GM18498 (cell line): ENCODE data around the gene MEG3.

Experiments used
- ATAC-seq: cut with Tn5 transposase; IDR thresholded peaks from one replicate; pipeline ENCODE4 v1.9.1; 2021; ENCODE audit warnings: mild to moderate bottlenecking, moderate library complexity; ENCODE audit not compliant: unreplicated experiment

Gene MEG3

GRCh38 chr14:100893228-100893601, 67.3 kb downstream of the MEG3 start:
- no peak for ATAC-seq

- no peak for ATAC-seq
Measured at GRCh38 chr14:100893760-100894159, 67.8 kb downstream of the MEG3 start.

GRCh38 chr14:100894416-100894815, 68.5 kb downstream of the MEG3 start:
- no peak for ATAC-seq

- no peak for ATAC-seq
Measured at GRCh38 chr14:100895411-100895810, 69.5 kb downstream of the MEG3 start.

GRCh38 chr14:100896369-100897060, 70.6 kb downstream of the MEG3 start:
- no peak for ATAC-seq

- ATAC-seq, result no peak
Measured at GRCh38 chr14:100898465-100898864, 72.5 kb downstream of the MEG3 start.

- ATAC-seq, result no peak
Measured at GRCh38 chr14:100898935-100899883, 73.3 kb downstream of the MEG3 start.

GRCh38 chr14:100899884-100900771, 74.2 kb downstream of the MEG3 start:
- no peak for ATAC-seq

GRCh38 chr14:100900837-100901390, 75.0 kb downstream of the MEG3 start:
- ATAC-seq, result no peak

- no peak for ATAC-seq
Measured at GRCh38 chr14:100901391-100902183, 75.7 kb downstream of the MEG3 start.

GRCh38 chr14:100902295-100903133, 76.6 kb downstream of the MEG3 start:
- no peak for ATAC-seq

GRCh38 chr14:100903134-100903468, 77.2 kb downstream of the MEG3 start:
- no peak for ATAC-seq

- ATAC-seq, result no peak
Measured at GRCh38 chr14:100903672-100904185, 77.8 kb downstream of the MEG3 start, which contains the start of gene RTL1. RTL1 (minus strand) TSS chr14:100903722; CDS start chr14:100884788, 18,934 bp downstream.

- no peak for ATAC-seq
Measured at GRCh38 chr14:100904307-100905087, 78.6 kb downstream of the MEG3 start.

GRCh38 chr14:100905166-100905565, 79.2 kb downstream of the MEG3 start:
- ATAC-seq, result no peak

- ATAC-seq, result no peak
Measured at GRCh38 chr14:100906420-100906819, 80.5 kb downstream of the MEG3 start.

- ATAC-seq, result no peak
Measured at GRCh38 chr14:100907240-100907639, 81.3 kb downstream of the MEG3 start.

GRCh38 chr14:100909439-100909838, 83.5 kb downstream of the MEG3 start:
- no peak for ATAC-seq
